Lower lobe of right lung (tissue), 2 donors: Measurements from ENCODE around the gene CEL. TPM values are rescaled to one million over a fixed set of nuclear protein-coding genes. Genes with fewer than 3 reads are reported as not detected.
"Not testable (repeated sequence)": the region's sequence is repeated elsewhere in the genome, so short reads cannot be mapped to it uniquely, and the experiment has no call there.

Experiments used
- ATAC-seq, 2 donors: fragments of 200-7000 bp; cut with Tn5 transposase; one replicate each; pipeline ENCODE4 v1.9.1; 2020 to 2022; ENCODE audit warnings: mild to moderate bottlenecking in 2 of 2, moderate library complexity in 2 of 2
- DNase-seq: peaks from one replicate; pipeline ENCODE4 v3.0.0-alpha.2; 2020
- H3K27ac ChIP-seq: fragments of 200-600 bp; one replicate; pipeline ENCODE4 v1.8.0; 2022
- H3K27me3 ChIP-seq: fragments of 200-600 bp; one replicate; pipeline ENCODE4 v1.8.0; 2022; ENCODE audit warnings: low read depth
- H3K36me3 ChIP-seq: fragments of 200-600 bp; one replicate; pipeline ENCODE4 v1.8.0; 2022; ENCODE audit warnings: mild to moderate bottlenecking
- H3K4me1 ChIP-seq: fragments of 200-600 bp; one replicate; pipeline ENCODE4 v1.8.0; 2022
- H3K4me3 ChIP-seq: fragments of 200-600 bp; one replicate; pipeline ENCODE4 v1.8.0; 2022; ENCODE audit warnings: mild to moderate bottlenecking
- H3K9me3 ChIP-seq: fragments of 200-600 bp; one replicate; pipeline ENCODE4 v1.8.0; 2022
- CTCF ChIP-seq: fragments of 200-600 bp; IDR thresholded peaks from one replicate; pipeline ENCODE4 v1.8.0; 2022; ENCODE audit warnings: antibody characterized with exemption, mild to moderate bottlenecking
- intact Hi-C: fragments of 100-400 bp; cut with DNase I; formaldehyde crosslinking; loops from one replicate; pipeline ENCODE4 v1.11.0; 2022
- total RNA-seq: library from RNA; stranded (reverse); fragmentation: NEBNext Ultra II Directional; extraction: Animal tissue kit (Norgen Biotek cat#: 25700); gene quantifications from one replicate; pipeline ENCODE4 v1.2.1, GENCODE V29; 2021
- donor health status: DM: no; HTN: yes; CAD: no; lungs with severe emphysema.

CEL gene
- total RNA-seq, 1 donor from 2014 or later: 1.4 TPM

- no peak for DNase-seq
These were observed 28.4 kb downstream of the CEL start for GRCh38 chr9:133090187-133090586.

GRCh38 chr9:133090752-133091385, 29.1 kb downstream of the CEL start:
- intact Hi-C loops: no loop called here
- no peak for ATAC-seq
- Histone ChIP-seq H3K27ac (no peak overlapping the region), H3K27me3 (no peaks in the 10 kb centered on the region), H3K4me1 (no peaks in the 10 kb centered on the region), H3K9me3 (no peaks in the 10 kb centered on the region), H3K4me3 (no peak overlapping the region), H3K36me3 (no peaks in the 10 kb centered on the region)
- TF ChIP-seq CTCF: no peak
- DNase-seq: no peak

More at GRCh38 chr9:133090187-133090586, 28.4 kb downstream of the CEL start:
- ATAC-seq: no peak
- H3K27me3 ChIP-seq: no peaks in the 10 kb centered on the region
- H3K4me3 ChIP-seq: no peak overlapping the region
- no peaks in the 10 kb centered on the region for H3K9me3 ChIP-seq
- intact Hi-C loops: no loop called here
- no peak overlapping the region for H3K27ac ChIP-seq
- H3K36me3 ChIP-seq: no peaks in the 10 kb centered on the region
- TF ChIP-seq CTCF: no peak
- H3K4me1 ChIP-seq: no peaks in the 10 kb centered on the region

GRCh38 chr9:133094351-133094750, 32.6 kb downstream of the CEL start:
- peaks cover 28% of the 10 kb centered on the region for H3K36me3 ChIP-seq
- DNase-seq, H3K4me3 ChIP-seq, H3K27ac ChIP-seq, H3K4me1 ChIP-seq, intact Hi-C loops, H3K9me3 ChIP-seq, H3K27me3 ChIP-seq, ATAC-seq: not testable (repeated sequence)

- DNase-seq: no peak
- Histone ChIP-seq H3K4me1 (no peaks in the 10 kb centered on the region), H3K4me3 (no peak overlapping the region), H3K27ac (no peak overlapping the region), H3K36me3 (peaks cover 34% of the 10 kb centered on the region), H3K9me3 (peaks cover 9% of the 10 kb centered on the region), H3K27me3 (no peaks in the 10 kb centered on the region)
- intact Hi-C loops: no loop called here
- ATAC-seq: no peak
- no peak for TF ChIP-seq CTCF
These were observed 33.1 kb downstream of the CEL start for GRCh38 chr9:133094842-133095393.

- intact Hi-C loops: no loop called here
- H3K4me3 ChIP-seq: no peak overlapping the region
- H3K27me3 ChIP-seq: no peaks in the 10 kb centered on the region
- H3K36me3 ChIP-seq: peaks cover 67% of the 10 kb centered on the region
- H3K4me1 ChIP-seq: no peaks in the 10 kb centered on the region
- TF ChIP-seq CTCF: no peak
- H3K27ac ChIP-seq: no peak overlapping the region
- ATAC-seq: no peak
- no peak for DNase-seq
- peaks cover 9% of the 10 kb centered on the region for H3K9me3 ChIP-seq
These were observed 36.4 kb downstream of the CEL start for GRCh38 chr9:133098104-133098754.

- TF ChIP-seq CTCF: no peak
- Histone ChIP-seq H3K36me3 (peaks cover 73% of the 10 kb centered on the region), H3K9me3 (peaks cover 9% of the 10 kb centered on the region), H3K27ac (no peak overlapping the region), H3K4me3 (no peak overlapping the region), H3K4me1 (no peaks in the 10 kb centered on the region), H3K27me3 (no peaks in the 10 kb centered on the region)
- DNase-seq (no peak), ATAC-seq (no peak)
- intact Hi-C loops: no loop called here
These were observed 37.1 kb downstream of the CEL start for GRCh38 chr9:133098871-133099270.
